CD4-positive, alpha-beta T cell (primary cell): Measurements from ENCODE around the gene TMEM244. TPM values are rescaled to one million over a fixed set of nuclear protein-coding genes. Genes with fewer than 3 reads are reported as not detected.

Experiments
- ATAC-seq: fragments of 200-7000 bp; cut with Tn5 transposase; one replicate; pipeline ENCODE4 v1.10.0; 2022; ENCODE audit warnings: mild to moderate bottlenecking; ENCODE audit not compliant: poor library complexity
- CTCF ChIA-PET: fragments of 350-600 bp; sonication (Branson Sonifier 250); formaldehyde crosslinking; loops from one replicate; lab custom pipeline; 2021; ENCODE audit warnings: antibody characterized with exemption, inconsistent platforms; lab: Charles Lee
- POLR2A ChIA-PET: fragments of 350-600 bp; sonication (Branson Sonifier 250); formaldehyde crosslinking; loops from one replicate; lab custom pipeline; 2021; ENCODE audit warnings: antibody characterized with exemption, inconsistent platforms; lab: Charles Lee
- DNase-seq, 14 experiments: peaks; one replicate each; pipeline ENCODE4 v3.0.0-alpha.2; 2013 to 2020; ENCODE audit warnings: mixed read lengths in 2 of 14
- H3K27ac ChIP-seq, 2 donors: one replicate each; pipeline versions ENCODE4 v1.5.1 to v1.7.0; 2013; ENCODE audit warnings: low read length in 2 of 2, low read depth in 1 of 2, mild to moderate bottlenecking in 1 of 2
- H3K27me3 ChIP-seq, 2 experiments: 1 replicate in 1 of 2; 2 replicates in 1 of 2; pipeline versions ENCODE4 v1.6.1 to v1.7.0; 2013; ENCODE audit warnings: low read length in 2 of 2, control low read depth in 1 of 2, mild to moderate bottlenecking in 1 of 2, moderate library complexity in 1 of 2; ENCODE audit not compliant: insufficient read depth in 2 of 2, control insufficient read depth in 1 of 2
- H3K36me3 ChIP-seq: one replicate; pipeline ENCODE4 v1.6.1; 2013; ENCODE audit warnings: low read length, control low read depth; ENCODE audit not compliant: insufficient read depth
- H3K4me1 ChIP-seq: one replicate; pipeline ENCODE4 v1.6.1; 2013; ENCODE audit warnings: low read length, control low read depth; ENCODE audit not compliant: insufficient read depth
- H3K4me3 ChIP-seq: one replicate; pipeline ENCODE4 v1.5.1; 2013; ENCODE audit warnings: mild to moderate bottlenecking, low read length, moderate library complexity
- H3K9me3 ChIP-seq, 2 experiments: 1 replicate in 1 of 2; 2 replicates in 1 of 2; pipeline versions ENCODE4 v1.6.1 to v1.7.0; 2013; ENCODE audit warnings: low read length in 2 of 2, mild to moderate bottlenecking in 2 of 2, control low read depth in 1 of 2, moderate library complexity in 1 of 2; ENCODE audit not compliant: control insufficient read depth in 1 of 2, insufficient read depth in 1 of 2
- H3K27ac Mint-ChIP-seq: one replicate; pipeline ENCODE4 v1.8.0; 2020; ENCODE audit warnings: mixed read lengths
- H3K27me3 Mint-ChIP-seq: one replicate; pipeline ENCODE4 v1.8.0; 2021; ENCODE audit warnings: mixed read lengths
- H3K36me3 Mint-ChIP-seq: one replicate; pipeline ENCODE4 v1.8.0; 2021; ENCODE audit warnings: low read depth, mixed read lengths
- H3K4me1 Mint-ChIP-seq: one replicate; pipeline ENCODE4 v1.8.0; 2021; ENCODE audit warnings: low read depth, mixed read lengths
- H3K4me3 Mint-ChIP-seq: one replicate; pipeline ENCODE4 v1.8.0; 2020; ENCODE audit warnings: mild to moderate bottlenecking, mixed read lengths
- H3K9me3 Mint-ChIP-seq: one replicate; pipeline ENCODE4 v1.8.0; 2020; ENCODE audit warnings: mixed read lengths
- CTCF ChIP-seq: fragments of 200-600 bp; IDR thresholded peaks from one replicate; pipeline ENCODE4 v1.8.0; 2022; ENCODE audit warnings: antibody characterized with exemption, mild to moderate bottlenecking
- intact Hi-C, 2 experiments: fragments of 100-400 bp; cut with DNase I in 1 of 2; cut with micrococcal nuclease in 1 of 2; formaldehyde crosslinking; loops; one replicate each; pipeline versions ENCODE4 v1.15.1 to v1.9.0; 2023 to 2025; cut with DNase I, micrococcal nuclease
- total RNA-seq, 174 experiments: library from RNA in 2 of 174; stranded (reverse) in 2 of 174; gene quantifications; one replicate each; pipeline ENCODE4 v1.2.3 and lab custom pipeline; 2021 to 2026

The TMEM244 gene
- total RNA-seq, 2 experiments from 2014 or later = not detected

GRCh38 chr6:129906515-129907077 is 45.5 kb upstream of the TMEM244 start:
- no peaks in the 10 kb centered on the region for H3K4me1 ChIP-seq
- no peak overlapping the region for H3K4me3 ChIP-seq
- Mint-ChIP-seq H3K36me3 (no peaks in the 10 kb centered on the region), H3K9me3 (no peaks in the 10 kb centered on the region), H3K27ac (no peak overlapping the region), H3K27me3 (no peaks in the 10 kb centered on the region), H3K4me1 (no peaks in the 10 kb centered on the region), H3K4me3 (no peak overlapping the region)
- intact Hi-C loops = no loop called here
- H3K27me3 ChIP-seq = no peaks in the 10 kb centered on the region
- ATAC-seq (no peak), DNase-seq (no peak)
- ChIA-PET CTCF (no interaction called here), POLR2A (interaction anchor here (0.8 kb wide), 1 partner anchor 46 kb away, joined by 3 read pairs; no protein-coding TSS in a partner anchor)
- H3K9me3 ChIP-seq = no peaks in the 10 kb centered on the region
- TF ChIP-seq CTCF = no peak
- no peak overlapping the region for H3K27ac ChIP-seq
- H3K36me3 ChIP-seq = no peaks in the 10 kb centered on the region

- ATAC-seq = no peak
- no peaks in the 10 kb centered on the region for H3K36me3 Mint-ChIP-seq
- no peaks in the 10 kb centered on the region for H3K4me1 ChIP-seq
- no peak for TF ChIP-seq CTCF
- no peaks in the 10 kb centered on the region for H3K27me3 Mint-ChIP-seq
- ChIA-PET CTCF (no interaction called here), POLR2A (no interaction called here)
- H3K27me3 ChIP-seq = no peaks in the 10 kb centered on the region
- DNase-seq = no peak
- no peak overlapping the region for H3K4me3 Mint-ChIP-seq
- intact Hi-C loops = no loop called here
- no peaks in the 10 kb centered on the region for H3K9me3 ChIP-seq
- no peak overlapping the region for H3K4me3 ChIP-seq
- no peak overlapping the region for H3K27ac ChIP-seq
- H3K36me3 ChIP-seq = no peaks in the 10 kb centered on the region
- no peaks in the 10 kb centered on the region for H3K9me3 Mint-ChIP-seq
- no peak overlapping the region for H3K27ac Mint-ChIP-seq
- no peaks in the 10 kb centered on the region for H3K4me1 Mint-ChIP-seq
Measured at GRCh38 chr6:129903082-129903481, 42.0 kb upstream of the TMEM244 start.

GRCh38 chr6:129902681-129903080 is 41.6 kb upstream of the TMEM244 start:
- Mint-ChIP-seq H3K4me3 (no peak overlapping the region), H3K4me1 (no peaks in the 10 kb centered on the region), H3K9me3 (no peaks in the 10 kb centered on the region), H3K27ac (no peak overlapping the region), H3K27me3 (peaks cover under 1% of the 10 kb centered on the region), H3K36me3 (no peaks in the 10 kb centered on the region)
- no peak overlapping the region for H3K27ac ChIP-seq
- no peaks in the 10 kb centered on the region for H3K36me3 ChIP-seq
- no peak overlapping the region for H3K4me3 ChIP-seq
- intact Hi-C loops = no loop called here
- DNase-seq (no peak), ATAC-seq (no peak)
- no peaks in the 10 kb centered on the region for H3K27me3 ChIP-seq
- POLR2A ChIA-PET = no interaction called here
- no peaks in the 10 kb centered on the region for H3K4me1 ChIP-seq
- H3K9me3 ChIP-seq = no peaks in the 10 kb centered on the region
- TF ChIP-seq CTCF = no peak
- CTCF ChIA-PET = no interaction called here
